HepG2 (cell line): ENCODE data around the gene EEF1A2.

Experiments used
- BCL3 ChIP-seq: sonication (generic); formaldehyde crosslinking; IDR thresholded peaks from 2 replicates; pipeline ENCODE4 v1.5.1; 2020; ENCODE audit warnings: mild to moderate bottlenecking, missing genetic modification reagents, moderate library complexity
- EP300 ChIP-seq, 3 experiments: sonication (generic) in 1 of 3; formaldehyde crosslinking in 1 of 3; IDR thresholded peaks; 2 replicates each; pipeline versions ENCODE4 v1.5.1 to v1.6.1; 2011 to 2020; ENCODE audit warnings: low read depth in 2 of 3, low read length in 2 of 3, borderline replicate concordance in 1 of 3, improper control_type of control experiment in 1 of 3, mild to moderate bottlenecking in 1 of 3, missing genetic modification reagents in 1 of 3, moderate library complexity in 1 of 3
- JUN ChIP-seq: sonication (generic); formaldehyde crosslinking; IDR thresholded peaks from 2 replicates; pipeline ENCODE4 v1.4.0; 2020; ENCODE audit warnings: mild to moderate bottlenecking, missing genetic modification reagents
- MAFK ChIP-seq, 2 experiments: IDR thresholded peaks in 1 of 2; conservative IDR thresholded peaks in 1 of 2; 2 replicates each; pipeline ENCODE4 v1.6.1; 2011; ENCODE audit warnings: improper control_type of control experiment in 2 of 2, low read length in 2 of 2
- RFX5 ChIP-seq: IDR thresholded peaks from 2 replicates; pipeline ENCODE4 v1.6.1; 2011; ENCODE audit warnings: low read depth, low read length, improper control_type of control experiment
- SIN3A ChIP-seq: IDR thresholded peaks from 2 replicates; pipeline ENCODE4 v1.6.1; 2011; ENCODE audit warnings: low read depth, mild to moderate bottlenecking, control low read depth, low read length, borderline replicate concordance
- ZBTB33 ChIP-seq: sonication (generic); formaldehyde crosslinking; IDR thresholded peaks from 2 replicates; pipeline ENCODE4 v1.4.0; 2020; ENCODE audit warnings: missing genetic modification reagents
- ZBTB42 ChIP-seq: sonication (generic); formaldehyde crosslinking; IDR thresholded peaks from 2 replicates; pipeline ENCODE4 v1.5.0; 2020; ENCODE audit warnings: mild to moderate bottlenecking, missing genetic modification reagents
- ZMYM2 ChIP-seq: sonication (generic); formaldehyde crosslinking; IDR thresholded peaks from 2 replicates; pipeline ENCODE4 v1.8.0; 2022; ENCODE audit warnings: mild to moderate bottlenecking, missing genetic modification reagents

DNA sequence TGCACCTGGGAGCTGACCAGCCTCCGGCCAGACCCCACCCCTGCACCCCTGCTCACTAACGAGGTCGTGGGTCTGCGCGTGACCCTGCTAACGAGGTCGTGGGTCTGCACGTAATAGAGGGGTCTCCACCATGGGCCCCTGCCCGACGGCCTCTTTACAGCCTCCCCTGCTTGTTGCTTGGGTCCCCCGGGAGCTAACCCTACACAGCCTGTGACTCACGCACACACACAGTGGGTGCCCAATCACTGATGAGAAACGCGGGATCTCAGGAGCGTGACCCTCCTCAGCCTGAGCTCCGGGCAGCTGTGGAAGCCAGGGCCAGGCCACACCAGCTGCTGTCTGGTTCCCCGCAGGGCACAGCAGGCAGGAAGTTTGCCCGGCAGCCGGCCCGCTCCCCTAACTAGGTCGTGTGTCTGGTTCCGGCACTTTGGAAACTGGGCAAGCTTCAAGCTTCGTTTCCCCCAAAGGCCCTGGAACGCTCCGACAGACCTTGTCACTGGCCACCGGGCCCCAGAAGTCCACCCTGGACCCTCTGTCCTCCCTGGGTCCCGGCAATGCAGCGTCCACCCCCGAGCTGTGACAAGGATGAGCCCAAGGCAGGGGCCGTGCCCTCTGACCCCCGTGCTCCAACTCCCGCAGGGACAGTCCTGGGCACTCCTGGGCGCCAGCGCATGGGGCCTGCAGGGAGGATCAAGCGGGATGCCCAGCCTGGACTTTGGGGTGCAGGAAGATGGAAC lies 37.5 kb upstream of the EEF1A2 start:
- TF ChIP-seq MAFK (conservative IDR thresholded peaks at IDR 0.05 in 1 of 2, IDR thresholded peaks at IDR 0.05 in 1 of 2; ENCODE audit: low read length in 2 of 2) (no peak), ZBTB42 (CRISPR knock-in tag) (no peak), RFX5 (no peak), SIN3A (no peak), ZMYM2 (no peak), BCL3 (CRISPR knock-in tag) (no peak), EP300 (IDR thresholded peaks at IDR 0.05; ENCODE audit: low read depth in 2 of 2, low read length in 2 of 2) (no peak), EP300 (CRISPR knock-in tag; IDR thresholded peaks at IDR 0.05; ENCODE audit: borderline replicate concordance) (no peak), ZBTB33 (CRISPR knock-in tag) (no peak; the same call in none of the 2 replicates), JUN (CRISPR knock-in tag) (no peak)
